T1000 (cell line): ENCODE measurements around the gene CCDC86.

Experiments used
- DNase-seq: peaks from one replicate; lab custom pipeline; 2025; ENCODE audit warnings: mixed read lengths; lab: John Stamatoyannopoulos, UW

Gene CCDC86

GRCh38 chr11:60831501-60832079, 10.3 kb upstream of the CCDC86 start:
- DNase-seq = peak; percentile 84

- no peak for DNase-seq
These were observed 7.0 kb upstream of the CCDC86 start for GRCh38 chr11:60834742-60835533.

GRCh38 chr11:60835534-60835846, 6.4 kb upstream of the CCDC86 start:
- no peak for DNase-seq

GRCh38 chr11:60836866-60837515, 4.9 kb upstream of the CCDC86 start:
- DNase-seq = no peak

GRCh38 chr11:60838132-60838531, 3.8 kb upstream of the CCDC86 start:
- no peak for DNase-seq

GRCh38 chr11:60840470-60841430, 1.2 kb upstream of the CCDC86 start:
- peak; percentile 27 for DNase-seq

GRCh38 chr11:60842668-60843600, 1.0 kb downstream of the CCDC86 start:
- no peak for DNase-seq

- no peak for DNase-seq
These were observed 2.3 kb downstream of the CCDC86 start for GRCh38 chr11:60844045-60844869.

- no peak for DNase-seq
These were observed 2.9 kb downstream of the CCDC86 start for GRCh38 chr11:60844870-60845221.

GRCh38 chr11:60845338-60845737, 3.4 kb downstream of the CCDC86 start:
- no peak for DNase-seq

- DNase-seq = no peak
These were observed 5.4 kb downstream of the CCDC86 start for GRCh38 chr11:60847281-60847680.

GRCh38 chr11:60847896-60848295, 6.0 kb downstream of the CCDC86 start:
- DNase-seq = no peak

GRCh38 chr11:60848714-60849151, 6.8 kb downstream of the CCDC86 start:
- no peak for DNase-seq

- DNase-seq = no peak
These were observed 8.0 kb downstream of the CCDC86 start for GRCh38 chr11:60849641-60850520.

- no peak for DNase-seq
These were observed 9.6 kb downstream of the CCDC86 start for GRCh38 chr11:60851327-60852104.

GRCh38 chr11:60852117-60852981, 10.4 kb downstream of the CCDC86 start:
- DNase-seq = no peak
